GM12874 (cell line): Measurements from ENCODE around the gene SLC15A1.

ENCODE experiments used
- TF ChIP-seq, protein P1 (sequence below): IDR thresholded peaks from 2 replicates; pipeline ENCODE4 v1.5.1; 2011; ENCODE audit warnings: low read depth, mild to moderate bottlenecking, control low read depth, low read length, moderate library complexity; ENCODE audit not compliant: insufficient read depth

Gene SLC15A1

DNA sequence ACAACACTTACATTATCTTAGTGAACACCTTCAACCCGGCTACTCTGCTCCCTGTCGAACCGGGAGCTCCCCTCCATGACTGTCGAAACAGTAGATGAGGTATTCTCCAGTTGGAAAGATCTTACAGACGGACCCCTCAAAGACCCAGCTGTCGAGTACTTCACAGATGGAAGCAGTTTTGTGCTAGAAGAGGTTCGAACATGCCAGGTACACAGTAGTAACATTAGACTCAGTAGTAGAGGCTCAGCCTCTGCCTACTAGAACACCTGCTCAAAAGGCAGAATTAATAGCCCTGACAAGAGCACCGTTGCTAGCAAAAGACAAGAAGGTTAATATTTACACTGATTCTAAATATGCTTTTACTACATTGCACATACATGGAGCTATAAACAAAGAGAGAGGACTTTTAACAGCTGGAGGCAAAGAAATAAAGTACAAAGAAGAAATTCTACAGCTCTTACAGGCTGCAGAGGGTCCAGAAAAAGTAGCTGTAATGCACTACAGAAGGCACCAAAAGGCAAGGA lies 13.6 kb upstream of the SLC15A1 start:
- TF ChIP-seq, protein P1, sequence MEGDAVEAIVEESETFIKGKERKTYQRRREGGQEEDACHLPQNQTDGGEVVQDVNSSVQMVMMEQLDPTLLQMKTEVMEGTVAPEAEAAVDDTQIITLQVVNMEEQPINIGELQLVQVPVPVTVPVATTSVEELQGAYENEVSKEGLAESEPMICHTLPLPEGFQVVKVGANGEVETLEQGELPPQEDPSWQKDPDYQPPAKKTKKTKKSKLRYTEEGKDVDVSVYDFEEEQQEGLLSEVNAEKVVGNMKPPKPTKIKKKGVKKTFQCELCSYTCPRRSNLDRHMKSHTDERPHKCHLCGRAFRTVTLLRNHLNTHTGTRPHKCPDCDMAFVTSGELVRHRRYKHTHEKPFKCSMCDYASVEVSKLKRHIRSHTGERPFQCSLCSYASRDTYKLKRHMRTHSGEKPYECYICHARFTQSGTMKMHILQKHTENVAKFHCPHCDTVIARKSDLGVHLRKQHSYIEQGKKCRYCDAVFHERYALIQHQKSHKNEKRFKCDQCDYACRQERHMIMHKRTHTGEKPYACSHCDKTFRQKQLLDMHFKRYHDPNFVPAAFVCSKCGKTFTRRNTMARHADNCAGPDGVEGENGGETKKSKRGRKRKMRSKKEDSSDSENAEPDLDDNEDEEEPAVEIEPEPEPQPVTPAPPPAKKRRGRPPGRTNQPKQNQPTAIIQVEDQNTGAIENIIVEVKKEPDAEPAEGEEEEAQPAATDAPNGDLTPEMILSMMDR, result no peak

DNA sequence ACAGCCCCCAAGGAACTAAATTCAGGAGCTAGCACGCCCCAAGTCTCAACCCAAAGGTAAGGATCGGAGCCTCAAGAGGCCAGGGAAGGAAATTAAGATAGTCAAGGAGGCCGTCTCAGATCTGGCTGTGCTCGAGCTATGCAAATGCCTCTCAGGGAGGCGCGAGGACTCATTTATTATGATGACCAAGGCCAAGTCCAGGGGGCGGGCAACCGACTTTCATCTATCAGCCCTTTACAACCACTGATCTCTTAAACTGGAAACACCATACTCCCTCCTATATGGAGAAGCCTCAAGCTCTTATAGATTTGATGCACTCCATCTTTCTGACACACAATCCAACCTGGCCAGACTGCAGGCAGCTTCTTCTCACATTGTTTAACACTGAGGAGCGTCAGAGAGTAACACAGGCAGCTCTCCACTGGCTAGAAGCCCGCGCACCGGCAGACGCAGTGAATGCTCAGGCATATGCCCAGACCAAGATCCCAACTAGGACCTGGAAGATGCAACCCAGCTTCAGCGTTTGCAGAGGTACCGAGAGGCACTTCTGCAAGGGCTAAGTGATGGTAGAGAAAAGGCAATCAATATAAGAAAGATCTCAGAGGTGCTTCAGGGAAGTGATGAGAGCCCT lies 9.6 kb upstream of the SLC15A1 start:
- TF ChIP-seq, protein P1, result no peak

DNA sequence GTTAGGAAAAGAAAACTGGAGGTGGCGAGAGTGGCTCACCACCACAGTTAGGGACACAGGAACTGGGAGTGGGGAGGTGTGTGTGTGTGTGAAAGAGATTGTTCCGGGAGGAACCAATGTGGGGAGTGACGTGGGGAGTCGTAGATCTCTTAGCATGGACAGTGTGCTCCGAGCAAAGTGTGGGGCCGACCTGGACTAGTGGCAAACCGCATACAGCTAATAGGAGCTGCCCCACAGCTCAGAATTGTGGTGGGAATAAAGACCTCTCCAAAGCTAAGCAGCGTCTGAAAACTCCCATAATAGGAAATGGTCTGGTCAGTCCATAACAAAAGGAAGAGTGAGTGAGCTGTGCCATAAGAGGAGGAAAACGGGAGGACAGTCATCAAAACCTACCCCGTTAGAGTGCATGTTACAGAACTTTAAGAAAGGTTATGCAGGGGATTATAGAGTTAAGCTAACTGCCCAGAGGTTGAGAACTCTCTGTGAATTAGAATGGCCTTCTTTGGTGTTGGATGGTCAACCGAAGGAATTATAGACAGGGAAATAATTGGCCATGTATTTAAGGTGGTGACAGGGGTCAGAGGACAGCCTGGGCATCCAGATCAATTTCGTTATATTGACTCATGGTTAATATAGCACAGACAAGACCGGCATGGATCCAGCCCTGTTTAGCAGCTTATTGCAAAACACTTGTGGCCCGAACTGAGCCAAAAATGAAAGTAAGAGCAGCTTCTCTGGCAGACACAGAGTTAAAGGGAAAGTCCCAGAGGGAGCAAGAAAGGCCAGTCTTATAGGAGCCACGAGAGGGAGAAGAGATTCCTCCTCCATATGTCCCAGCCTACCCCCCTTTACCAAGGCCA lies 8.9 kb upstream of the SLC15A1 start:
- TF ChIP-seq, protein P1, result no peak

DNA sequence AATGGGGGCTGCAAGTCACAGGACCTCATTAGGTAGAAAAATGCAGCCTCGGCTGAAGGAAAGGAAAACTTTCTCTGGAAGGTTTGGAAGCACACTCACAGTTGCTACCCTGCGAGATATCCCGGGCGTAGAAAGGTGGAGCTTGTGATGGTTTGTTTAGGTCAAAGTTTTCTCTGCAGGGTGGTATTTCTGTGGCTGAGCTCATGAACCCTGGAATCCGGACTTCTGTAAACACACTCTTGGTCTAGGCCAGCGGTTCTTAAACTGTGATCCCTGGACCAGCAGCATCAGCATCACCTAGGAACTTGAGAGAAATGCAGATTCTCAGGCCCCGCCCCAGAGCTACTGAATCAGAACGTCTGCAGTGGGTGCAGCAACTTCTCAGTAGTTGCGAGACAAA lies 3.3 kb upstream of the SLC15A1 start:
- TF ChIP-seq, protein P1, result no peak

DNA sequence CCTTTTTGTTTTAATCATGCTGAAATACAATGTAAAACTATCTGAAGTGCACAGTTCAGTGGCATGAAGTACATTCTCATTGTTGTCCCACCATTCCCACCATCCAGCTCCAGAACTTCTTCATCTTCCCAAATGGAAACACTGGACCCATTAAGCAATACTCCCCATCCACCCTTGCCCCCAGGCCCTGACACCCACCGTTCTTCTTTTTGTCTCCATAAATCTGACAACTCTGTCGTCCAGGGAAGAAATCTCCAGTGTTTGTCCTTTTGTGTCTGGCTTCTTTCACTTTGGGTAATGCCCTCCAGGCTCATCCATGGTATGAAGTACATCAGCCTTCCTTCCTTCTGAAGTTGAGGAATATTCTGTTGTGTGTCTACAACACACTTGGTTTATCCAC lies 2.6 kb upstream of the SLC15A1 start:
- TF ChIP-seq, protein P1, result no peak

DNA sequence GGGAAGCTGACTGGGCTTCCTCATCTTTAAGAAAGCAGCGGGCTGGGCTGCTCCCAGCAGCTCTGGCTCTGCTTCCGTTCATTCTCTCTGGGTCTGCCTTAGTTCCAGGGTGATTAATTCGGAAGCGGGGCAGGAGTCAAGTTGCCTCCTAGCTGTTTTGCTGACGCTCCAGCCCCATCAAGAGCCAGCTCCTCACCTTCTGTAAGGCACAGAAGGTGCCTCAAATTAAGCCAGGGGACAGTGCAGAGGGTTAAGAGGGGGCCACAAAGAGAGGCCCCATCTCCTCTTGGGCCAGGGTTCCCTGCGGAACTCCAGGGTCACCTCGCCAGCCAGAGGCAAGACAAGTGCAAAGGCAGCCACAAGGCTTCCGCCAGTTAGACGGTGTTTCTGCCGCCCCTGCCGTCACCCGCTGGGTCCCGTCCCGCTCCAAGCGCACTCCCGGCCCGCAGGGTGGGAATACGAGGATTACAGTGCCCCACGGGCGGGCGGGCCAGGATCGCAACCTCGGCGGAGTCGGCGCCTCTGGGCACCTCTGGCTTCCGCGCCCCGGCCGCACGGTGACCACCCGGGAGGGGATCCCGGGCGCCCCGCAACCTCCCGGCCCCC lies 508 bp downstream of the SLC15A1 start:
- TF ChIP-seq, protein P1, result no peak

DNA sequence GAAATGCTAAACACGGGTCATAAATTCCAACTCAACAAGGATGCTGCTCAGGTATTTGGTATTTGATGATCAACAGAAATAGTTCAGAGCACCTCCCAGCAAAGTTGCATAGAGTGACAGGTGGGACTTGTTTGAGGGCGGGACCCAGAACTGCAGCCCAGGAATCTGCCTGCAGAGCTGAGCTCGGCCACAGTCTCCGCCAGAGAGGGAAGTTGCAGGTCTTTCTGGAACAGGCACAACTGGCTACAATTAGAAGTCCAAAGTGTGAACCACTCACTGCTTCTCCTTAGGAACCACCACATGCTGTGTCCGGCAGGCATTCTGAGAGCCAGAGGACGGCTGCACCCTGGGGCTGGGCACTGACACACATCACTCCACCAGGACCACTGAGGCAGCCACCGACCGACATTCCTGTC lies 1.1 kb downstream of the SLC15A1 start:
- TF ChIP-seq, protein P1, result no peak
